ENCODE measurements around the gene BIN1. TPM values are rescaled to one million over a fixed set of nuclear protein-coding genes. Genes with fewer than 3 reads are reported as not detected.

The BIN1 gene
- total RNA-seq, 1 experiment from 2014 or later = 58.6 TPM

GRCh38 chr2:127004893-127005600, 101.9 kb downstream of the BIN1 start:
- peaks cover 3% of the 10 kb centered on the region; the same call in 1 of the 2 replicates for H3K27me3 ChIP-seq (ENCODE audit: control insufficient read depth, insufficient read depth, low read length)
- POLR2A ChIA-PET = interaction anchor here (0.6 kb wide), 1 partner anchor 92 kb away, joined by 4 read pairs; no protein-coding TSS in a partner anchor
- no peaks in the 10 kb centered on the region for H3K36me3 ChIP-seq (ENCODE audit: control insufficient read depth, insufficient read depth, low read length)
- in situ Hi-C loops (cut with HindIII; ENCODE audit: low pct_unique_long_range_greater_than_20kb, low sequenced_read_pairs) (no loop called here), intact Hi-C loops (cut with micrococcal nuclease; ENCODE audit: unreplicated experiment) (no loop called here)
- ATAC-seq (no peak), DNase-seq (ENCODE audit: low read depth, low spot score) (no peak)
- no peaks in the 10 kb centered on the region for H3K4me1 ChIP-seq (ENCODE audit: control insufficient read depth, insufficient read depth, low read length)
- H3K9me3 ChIP-seq (ENCODE audit: control insufficient read depth, insufficient read depth, low read depth, low read length) = no peaks in the 10 kb centered on the region
- H3K4me3 ChIP-seq (ENCODE audit: low read depth in 2 of 2, low read length in 2 of 2) = no peak overlapping the region
- BruUV-seq (replicated peaks) = no TSS peak
- no peak overlapping the region for H3K27ac ChIP-seq (ENCODE audit: low read length)
- CTCF ChIA-PET = no interaction called here
- TF ChIP-seq SIN3A (IDR thresholded peaks at IDR 0.05; ENCODE audit: borderline replicate concordance, insufficient read depth, low read depth, low read length) (no peak), REST (IDR thresholded peaks at IDR 0.05; ENCODE audit: insufficient read depth in 1 of 2, low read depth in 2 of 2, low read length in 1 of 2) (no peak), TCF7L2 (IDR thresholded peaks at IDR 0.05; ENCODE audit: low read depth, low read length) (no peak), CTCF (IDR thresholded peaks at IDR 0.05) (no peak), POLR2AphosphoS5 (IDR thresholded peaks at IDR 0.05; ENCODE audit: low read depth, low read length) (no peak)

- Histone ChIP-seq H3K9me3 (ENCODE audit: control insufficient read depth, insufficient read depth, low read depth, low read length) (no peaks in the 10 kb centered on the region), H3K4me1 (ENCODE audit: control insufficient read depth, insufficient read depth, low read length) (no peaks in the 10 kb centered on the region), H3K36me3 (ENCODE audit: control insufficient read depth, insufficient read depth, low read length) (no peaks in the 10 kb centered on the region), H3K4me3 (ENCODE audit: low read depth in 2 of 2, low read length in 2 of 2) (no peak overlapping the region), H3K27ac (ENCODE audit: low read length) (no peak overlapping the region), H3K27me3 (ENCODE audit: control insufficient read depth, insufficient read depth, low read length) (peaks cover 2% of the 10 kb centered on the region; the same call in 1 of the 2 replicates)
- POLR2A ChIA-PET = no interaction called here
- ATAC-seq (no peak), DNase-seq (ENCODE audit: low read depth, low spot score) (no peak)
- in situ Hi-C loops (cut with HindIII; ENCODE audit: low pct_unique_long_range_greater_than_20kb, low sequenced_read_pairs) = no loop called here
- CTCF ChIA-PET = no interaction called here
- no TSS peak for BruUV-seq (replicated peaks)
- TF ChIP-seq SIN3A (IDR thresholded peaks at IDR 0.05; ENCODE audit: borderline replicate concordance, insufficient read depth, low read depth, low read length) = no peak
- peak; percentile 22 for TF ChIP-seq CTCF (IDR thresholded peaks at IDR 0.05)
- intact Hi-C loops (cut with micrococcal nuclease; ENCODE audit: unreplicated experiment) = no loop called here
These were observed 103.7 kb downstream of the BIN1 start for GRCh38 chr2:127003070-127003800.

Data from Panc1 (cell line).